OCI-LY3 (cell line): ENCODE results near the gene GABRA4.
A peak's percentile ranks its signal among the peaks of the same experiment; 100 is the strongest.

Experiments
- H2AFZ ChIP-seq: fragments of 200-600, 300-600 bp; shearing (Covaris generic); 2 replicates; pipeline ENCODE4 v1.6.0; 2014; ENCODE audit warnings: antibody characterized with exemption, low read depth, low read length
- H3K27ac ChIP-seq: fragments of 200-600, 300-600 bp; sonication (generic); 2 replicates; pipeline ENCODE4 v1.5.1; 2014; ENCODE audit warnings: mild to moderate bottlenecking, low read length, moderate library complexity, mixed read lengths
- H3K27me3 ChIP-seq: fragments of 200-600, 300-600 bp; sonication (generic); 2 replicates; pipeline ENCODE4 v1.6.1; 2014; ENCODE audit warnings: low read depth, low read length, mixed read lengths
- H3K36me3 ChIP-seq: fragments of 200-600, 300-600 bp; sonication (generic); replicated peaks from 2 replicates; pipeline ENCODE3; 2014; ENCODE audit warnings: low read depth, low read length, mixed read lengths
- H3K4me1 ChIP-seq: fragments of 300-600, 200-600 bp; sonication (generic); 2 replicates; pipeline ENCODE4 v1.6.1; 2014; ENCODE audit warnings: low read length, mixed read lengths
- H3K4me2 ChIP-seq: fragments of 200-600, 300-600 bp; sonication (generic); 2 replicates; pipeline ENCODE4 v1.6.1; 2014; ENCODE audit warnings: low read length, mixed read lengths
- H3K4me3 ChIP-seq: fragments of 300-600, 200-600 bp; sonication (generic); 2 replicates; pipeline ENCODE4 v1.5.1; 2014; ENCODE audit warnings: antibody characterized with exemption, mild to moderate bottlenecking, low read length, moderate library complexity
- H3K79me2 ChIP-seq: fragments of 300-600, 200-600 bp; shearing (Covaris generic); 2 replicates; pipeline ENCODE4 v1.6.1; 2014; ENCODE audit warnings: mild to moderate bottlenecking, low read length, mixed read lengths
- H3K9ac ChIP-seq: fragments of 300-600, 200-600 bp; shearing (Covaris generic); 2 replicates; pipeline ENCODE4 v1.6.0; 2014; ENCODE audit warnings: mild to moderate bottlenecking, low read length, moderate library complexity
- H3K9me3 ChIP-seq: fragments of 200-600, 300-600 bp; shearing (Covaris generic); 2 replicates; pipeline ENCODE4 v1.6.1; 2014; ENCODE audit warnings: low read length, mixed read lengths; ENCODE audit not compliant: insufficient read depth
- H4K20me1 ChIP-seq: fragments of 200-600, 300-600 bp; sonication (generic); 2 replicates; pipeline ENCODE4 v1.6.1; 2016; ENCODE audit warnings: low read length, mixed read lengths; ENCODE audit not compliant: insufficient read depth
- EZH2phosphoT487 ChIP-seq: fragments of 200-600 bp; shearing (Covaris generic); IDR thresholded peaks from 2 replicates; pipeline ENCODE4 v1.6.1; 2018; ENCODE audit warnings: antibody characterized with exemption, mixed run types, low read depth
- TF ChIP-seq, protein P1 (sequence below): fragments of 200-600, 300-600 bp; sonication (generic); IDR thresholded peaks from 2 replicates; pipeline ENCODE4 v1.5.1; 2014; ENCODE audit warnings: antibody characterized with exemption, low read length, low read depth

GABRA4 gene

DNA sequence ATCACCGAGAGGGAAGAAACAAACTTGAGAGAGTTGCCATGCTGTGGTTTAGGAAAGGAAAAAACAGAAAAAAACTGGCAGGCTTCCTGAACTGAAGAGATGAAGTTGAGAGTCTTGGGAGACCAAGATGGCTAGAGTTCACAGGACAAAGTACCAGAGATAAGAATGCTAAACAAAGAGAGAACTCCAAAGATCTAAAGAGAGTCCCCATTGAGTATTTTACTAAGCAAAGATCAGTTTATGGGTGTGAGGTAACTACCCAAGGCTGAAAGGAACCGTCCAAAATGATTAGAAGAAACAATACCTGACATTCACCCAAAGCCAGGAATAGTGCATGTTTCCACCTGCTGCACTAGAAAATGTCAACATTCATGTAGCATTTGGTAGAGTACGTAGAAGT is 62.5 kb downstream of the GABRA4 start:
- no peaks in the 10 kb centered on the region for H3K36me3 ChIP-seq
- no peak overlapping the region for H3K27ac ChIP-seq
- H3K9me3 ChIP-seq: no peaks in the 10 kb centered on the region
- H3K4me1 ChIP-seq: no peaks in the 10 kb centered on the region
- no peaks in the 10 kb centered on the region for H3K79me2 ChIP-seq
- no peak overlapping the region for H3K4me3 ChIP-seq
- no peak overlapping the region for H2AFZ ChIP-seq
- TF ChIP-seq, protein P1, sequence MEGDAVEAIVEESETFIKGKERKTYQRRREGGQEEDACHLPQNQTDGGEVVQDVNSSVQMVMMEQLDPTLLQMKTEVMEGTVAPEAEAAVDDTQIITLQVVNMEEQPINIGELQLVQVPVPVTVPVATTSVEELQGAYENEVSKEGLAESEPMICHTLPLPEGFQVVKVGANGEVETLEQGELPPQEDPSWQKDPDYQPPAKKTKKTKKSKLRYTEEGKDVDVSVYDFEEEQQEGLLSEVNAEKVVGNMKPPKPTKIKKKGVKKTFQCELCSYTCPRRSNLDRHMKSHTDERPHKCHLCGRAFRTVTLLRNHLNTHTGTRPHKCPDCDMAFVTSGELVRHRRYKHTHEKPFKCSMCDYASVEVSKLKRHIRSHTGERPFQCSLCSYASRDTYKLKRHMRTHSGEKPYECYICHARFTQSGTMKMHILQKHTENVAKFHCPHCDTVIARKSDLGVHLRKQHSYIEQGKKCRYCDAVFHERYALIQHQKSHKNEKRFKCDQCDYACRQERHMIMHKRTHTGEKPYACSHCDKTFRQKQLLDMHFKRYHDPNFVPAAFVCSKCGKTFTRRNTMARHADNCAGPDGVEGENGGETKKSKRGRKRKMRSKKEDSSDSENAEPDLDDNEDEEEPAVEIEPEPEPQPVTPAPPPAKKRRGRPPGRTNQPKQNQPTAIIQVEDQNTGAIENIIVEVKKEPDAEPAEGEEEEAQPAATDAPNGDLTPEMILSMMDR: no peak
- no peak for TF ChIP-seq EZH2phosphoT487
- H3K9ac ChIP-seq: no peak overlapping the region
- no peak overlapping the region for H3K4me2 ChIP-seq
- peaks cover 12% of the 10 kb centered on the region for H3K27me3 ChIP-seq
- no peaks in the 10 kb centered on the region for H4K20me1 ChIP-seq

DNA sequence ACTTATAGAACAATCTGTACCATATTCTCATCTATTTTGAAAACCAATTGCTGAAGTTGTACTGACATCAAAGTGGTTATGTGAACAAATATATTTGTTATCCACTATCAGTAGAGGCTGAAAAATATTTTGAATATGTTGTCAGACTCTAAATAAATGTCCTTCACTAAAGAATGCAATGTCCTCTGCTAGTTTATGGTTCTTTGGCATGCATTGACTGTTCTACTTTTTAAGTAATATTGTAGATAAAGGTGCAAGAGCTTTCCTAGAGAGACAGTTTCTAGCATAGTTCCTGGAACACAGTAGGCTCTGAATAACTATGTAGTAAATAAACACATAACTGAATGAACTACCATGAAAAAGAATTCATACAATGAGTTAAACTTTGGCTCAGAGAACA is 66.2 kb downstream of the GABRA4 start:
- Histone ChIP-seq H3K27ac (no peak overlapping the region), H4K20me1 (no peaks in the 10 kb centered on the region), H2AFZ (no peak overlapping the region), H3K4me2 (no peak overlapping the region), H3K9me3 (no peaks in the 10 kb centered on the region), H3K4me3 (no peak overlapping the region), H3K27me3 (peaks cover 12% of the 10 kb centered on the region), H3K79me2 (no peaks in the 10 kb centered on the region), H3K36me3 (no peaks in the 10 kb centered on the region), H3K4me1 (0 out of 2 replicates have a peak, but pooled peaks cover 5% of the 10 kb centered on the region), H3K9ac (no peak overlapping the region)
- no peak for TF ChIP-seq EZH2phosphoT487
- TF ChIP-seq, protein P1: no peak

DNA sequence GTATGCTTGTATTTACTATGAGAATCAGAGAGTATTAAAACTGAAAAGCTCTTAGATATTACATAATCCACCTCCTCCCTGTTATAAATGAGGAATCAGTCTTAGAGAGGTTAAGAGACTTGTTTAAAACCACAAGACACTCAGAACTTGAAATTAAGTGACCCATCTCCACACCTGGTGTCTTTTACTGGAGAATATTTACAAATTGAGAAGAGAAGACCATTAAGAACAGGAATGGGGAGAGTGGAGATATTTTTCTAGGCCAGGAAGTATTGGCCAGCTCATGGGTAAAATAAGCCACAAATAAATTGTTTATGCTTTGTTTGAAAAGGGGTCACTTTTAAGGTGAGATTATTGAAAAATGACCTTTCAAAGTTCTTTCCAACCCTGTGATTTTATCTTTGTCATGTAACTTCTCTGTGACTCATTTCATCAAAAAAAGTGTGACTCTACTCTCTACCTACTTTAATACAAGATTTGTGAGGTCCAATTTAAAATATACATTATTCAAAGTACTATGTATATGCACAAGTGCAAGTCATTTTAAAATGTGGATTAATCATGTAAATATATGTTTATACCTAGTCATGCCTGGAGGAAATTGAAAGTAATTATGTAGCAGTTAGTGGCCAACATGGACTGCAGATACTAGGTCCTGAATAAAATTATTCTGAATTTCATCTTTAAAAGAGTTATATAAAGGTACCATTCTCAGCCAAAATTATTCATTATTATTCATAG is 68.4 kb downstream of the GABRA4 start:
- H3K4me1 ChIP-seq: 0 out of 2 replicates have a peak, but pooled peaks cover 5% of the 10 kb centered on the region
- no peak overlapping the region for H3K4me3 ChIP-seq
- no peaks in the 10 kb centered on the region for H3K79me2 ChIP-seq
- H4K20me1 ChIP-seq: no peaks in the 10 kb centered on the region
- H3K36me3 ChIP-seq: no peaks in the 10 kb centered on the region
- H3K27me3 ChIP-seq: peaks cover 10% of the 10 kb centered on the region; the same call in 1 of the 2 replicates
- no peak overlapping the region for H3K9ac ChIP-seq
- H2AFZ ChIP-seq: peak overlapping the region; percentile 54; the same call in 1 of the 2 replicates
- H3K4me2 ChIP-seq: no peak overlapping the region
- H3K27ac ChIP-seq: no peak overlapping the region
- TF ChIP-seq, protein P1: no peak
- no peak for TF ChIP-seq EZH2phosphoT487
- no peaks in the 10 kb centered on the region for H3K9me3 ChIP-seq

DNA sequence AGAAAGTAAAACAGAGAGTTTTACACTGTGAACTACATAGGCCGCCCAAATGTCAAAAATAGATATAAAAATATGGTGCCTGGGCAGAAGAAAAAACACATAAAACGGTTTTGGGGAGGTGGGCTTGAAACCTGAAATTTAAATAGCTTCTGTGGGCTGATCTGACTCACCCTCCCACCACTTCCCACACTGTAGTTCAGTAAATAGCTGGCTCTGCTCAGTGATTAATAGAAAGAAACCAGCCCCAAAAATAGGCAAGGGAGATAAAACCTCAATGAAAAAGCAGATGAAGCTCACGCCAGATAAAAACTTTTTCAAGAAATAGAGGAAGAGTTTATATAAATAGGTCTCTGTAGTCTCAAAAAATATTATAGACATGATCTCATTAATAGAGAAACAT is 71.2 kb downstream of the GABRA4 start:
- Histone ChIP-seq H3K9me3 (no peaks in the 10 kb centered on the region), H2AFZ (no peak overlapping the region), H3K79me2 (no peaks in the 10 kb centered on the region), H3K4me2 (no peak overlapping the region), H3K27ac (no peak overlapping the region), H3K9ac (no peak overlapping the region), H3K4me3 (no peak overlapping the region), H4K20me1 (no peaks in the 10 kb centered on the region), H3K36me3 (no peaks in the 10 kb centered on the region), H3K4me1 (0 out of 2 replicates have a peak, but pooled peaks cover 5% of the 10 kb centered on the region), H3K27me3 (peaks cover 2% of the 10 kb centered on the region; the same call in 1 of the 2 replicates)
- TF ChIP-seq EZH2phosphoT487: no peak
- TF ChIP-seq, protein P1: no peak
